T47D (cell line): ENCODE measurements around the gene SLC27A3.

Experiments used
- DNase-seq, 2 experiments: peaks; one replicate each; pipeline versions ENCODE4 v3.0.0 to v3.0.0-alpha.2; 2011 to 2012; ENCODE audit warnings: low read depth in 1 of 2, low spot score in 1 of 2
- JUND ChIP-seq: IDR thresholded peaks from 2 replicates; pipeline ENCODE4 v1.6.1; 2012; ENCODE audit warnings: low read depth
- in situ Hi-C: cut with HindIII; loops from 2 replicates; pipeline ENCODE4 v1.10.0; 2016; ENCODE audit warnings: low sequenced_read_pairs, low pct_unique_long_range_greater_than_20kb

The SLC27A3 gene

DNA sequence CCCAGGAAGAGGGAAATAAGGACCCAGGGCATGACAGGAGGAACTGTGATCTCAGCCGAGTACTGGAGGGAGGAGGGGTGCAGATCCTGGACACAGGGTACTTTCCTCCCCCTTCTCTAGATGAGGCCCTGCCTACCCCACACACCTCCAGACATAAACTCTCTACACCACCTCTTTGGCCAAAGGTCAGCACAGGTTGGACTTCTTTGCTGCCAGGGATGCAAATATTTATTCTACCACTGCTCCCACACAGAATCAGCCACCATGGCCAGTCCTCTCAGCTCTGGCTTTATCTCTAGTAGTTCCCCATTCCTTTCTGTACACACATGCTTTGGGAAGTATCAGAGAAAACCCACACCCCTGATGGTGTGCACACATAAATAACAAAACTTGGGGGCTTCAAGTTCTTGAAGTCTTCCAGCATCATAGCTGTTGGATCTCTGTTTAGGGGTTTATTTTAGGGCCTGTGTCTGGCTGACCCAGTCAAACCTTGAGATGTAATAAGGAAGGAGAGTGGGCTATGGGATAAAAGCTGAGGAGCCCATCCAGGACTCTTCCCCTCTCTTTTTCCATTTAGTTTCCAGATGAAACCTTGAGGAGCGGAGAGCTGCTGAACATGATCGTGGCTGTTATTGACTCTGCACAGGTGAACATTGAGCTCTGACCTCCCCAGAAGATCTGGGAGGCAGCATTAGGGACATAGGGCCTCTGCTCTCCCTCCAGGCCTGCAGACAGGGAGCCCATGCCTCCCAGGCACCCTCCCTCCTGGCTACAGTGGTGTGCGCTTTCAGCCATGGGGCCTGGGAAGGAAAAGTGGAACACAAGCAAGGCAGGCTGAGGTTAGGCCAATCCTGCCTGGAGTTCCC lies 6.7 kb upstream of the SLC27A3 start:
- DNase-seq = no peak
- in situ Hi-C loops = no loop called here
- TF ChIP-seq JUND = no peak

- DNase-seq = no peak
- no peak for TF ChIP-seq JUND
- in situ Hi-C loops = no loop called here
Observed at GRCh38 chr1:153769221-153769620, 6.0 kb upstream of the SLC27A3 start.

- in situ Hi-C loops = no loop called here
- TF ChIP-seq JUND = no peak
- DNase-seq = no peak
Observed at GRCh38 chr1:153770797-153771196, 4.4 kb upstream of the SLC27A3 start.

GRCh38 chr1:153771261-153771660 lies 3.9 kb upstream of the SLC27A3 start:
- DNase-seq = no peak
- TF ChIP-seq JUND = no peak
- in situ Hi-C loops = no loop called here

GRCh38 chr1:153771841-153772593 lies 3.2 kb upstream of the SLC27A3 start:
- DNase-seq = no peak
- no peak for TF ChIP-seq JUND
- in situ Hi-C loops = no loop called here

GRCh38 chr1:153773096-153773921 lies 1.9 kb upstream of the SLC27A3 start:
- TF ChIP-seq JUND = no peak
- DNase-seq = no peak
- in situ Hi-C loops = no loop called here

GRCh38 chr1:153774026-153774595 lies 1.1 kb upstream of the SLC27A3 start:
- in situ Hi-C loops = no loop called here
- DNase-seq = no peak
- TF ChIP-seq JUND = no peak

DNA sequence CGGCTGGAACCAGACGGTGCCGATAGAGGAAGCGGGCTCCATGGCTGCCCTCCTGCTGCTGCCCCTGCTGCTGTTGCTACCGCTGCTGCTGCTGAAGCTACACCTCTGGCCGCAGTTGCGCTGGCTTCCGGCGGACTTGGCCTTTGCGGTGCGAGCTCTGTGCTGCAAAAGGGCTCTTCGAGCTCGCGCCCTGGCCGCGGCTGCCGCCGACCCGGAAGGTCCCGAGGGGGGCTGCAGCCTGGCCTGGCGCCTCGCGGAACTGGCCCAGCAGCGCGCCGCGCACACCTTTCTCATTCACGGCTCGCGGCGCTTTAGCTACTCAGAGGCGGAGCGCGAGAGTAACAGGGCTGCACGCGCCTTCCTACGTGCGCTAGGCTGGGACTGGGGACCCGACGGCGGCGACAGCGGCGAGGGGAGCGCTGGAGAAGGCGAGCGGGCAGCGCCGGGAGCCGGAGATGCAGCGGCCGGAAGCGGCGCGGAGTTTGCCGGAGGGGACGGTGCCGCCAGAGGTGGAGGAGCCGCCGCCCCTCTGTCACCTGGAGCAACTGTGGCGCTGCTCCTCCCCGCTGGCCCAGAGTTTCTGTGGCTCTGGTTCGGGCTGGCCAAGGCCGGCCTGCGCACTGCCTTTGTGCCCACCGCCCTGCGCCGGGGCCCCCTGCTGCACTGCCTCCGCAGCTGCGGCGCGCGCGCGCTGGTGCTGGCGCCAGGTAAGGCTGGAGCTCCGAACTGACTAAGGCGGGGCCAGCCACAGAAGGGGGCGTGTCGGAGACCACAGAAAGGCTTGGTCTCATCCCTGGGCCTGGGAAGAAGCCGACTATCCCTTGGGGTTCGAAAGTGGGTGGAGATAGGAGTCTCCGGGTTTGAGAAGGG lies 486 bp downstream of the SLC27A3 start:
- no peak for TF ChIP-seq JUND
- no peak for DNase-seq
- in situ Hi-C loops = no loop called here

DNA sequence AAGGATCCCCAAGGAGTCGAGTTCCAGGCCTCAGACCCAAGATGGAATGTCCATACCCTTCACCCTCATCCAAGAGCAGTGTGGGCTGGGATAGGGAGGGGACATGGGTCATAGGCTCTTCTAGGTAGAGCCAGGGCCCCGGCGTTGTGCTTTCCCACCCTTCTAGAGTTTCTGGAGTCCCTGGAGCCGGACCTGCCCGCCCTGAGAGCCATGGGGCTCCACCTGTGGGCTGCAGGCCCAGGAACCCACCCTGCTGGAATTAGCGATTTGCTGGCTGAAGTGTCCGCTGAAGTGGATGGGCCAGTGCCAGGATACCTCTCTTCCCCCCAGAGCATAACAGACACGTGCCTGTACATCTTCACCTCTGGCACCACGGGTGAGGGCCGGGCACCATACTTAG lies 1.1 kb downstream of the SLC27A3 start:
- no peak for DNase-seq
- TF ChIP-seq JUND = no peak
- in situ Hi-C loops = no loop called here

DNA sequence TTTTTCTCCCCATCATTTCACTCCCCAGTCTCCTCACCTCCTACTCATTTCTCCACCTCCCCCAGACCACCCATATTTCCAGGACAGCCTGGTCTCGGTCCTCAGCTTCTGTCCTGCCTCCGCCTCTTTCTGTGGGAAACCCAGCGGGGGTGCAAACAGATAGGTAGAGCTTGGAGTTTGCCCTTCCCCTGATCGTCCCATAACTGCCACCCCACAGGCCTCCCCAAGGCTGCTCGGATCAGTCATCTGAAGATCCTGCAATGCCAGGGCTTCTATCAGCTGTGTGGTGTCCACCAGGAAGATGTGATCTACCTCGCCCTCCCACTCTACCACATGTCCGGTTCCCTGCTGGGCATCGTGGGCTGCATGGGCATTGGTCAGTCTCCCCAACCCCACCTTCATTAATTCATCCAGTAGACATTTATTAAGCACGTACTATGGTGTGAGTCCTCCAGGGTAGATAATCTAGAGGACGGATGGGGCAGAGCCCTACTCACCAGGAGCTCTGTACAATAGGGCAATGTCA lies 1.7 kb downstream of the SLC27A3 start:
- TF ChIP-seq JUND = no peak
- in situ Hi-C loops = no loop called here
- no peak for DNase-seq

DNA sequence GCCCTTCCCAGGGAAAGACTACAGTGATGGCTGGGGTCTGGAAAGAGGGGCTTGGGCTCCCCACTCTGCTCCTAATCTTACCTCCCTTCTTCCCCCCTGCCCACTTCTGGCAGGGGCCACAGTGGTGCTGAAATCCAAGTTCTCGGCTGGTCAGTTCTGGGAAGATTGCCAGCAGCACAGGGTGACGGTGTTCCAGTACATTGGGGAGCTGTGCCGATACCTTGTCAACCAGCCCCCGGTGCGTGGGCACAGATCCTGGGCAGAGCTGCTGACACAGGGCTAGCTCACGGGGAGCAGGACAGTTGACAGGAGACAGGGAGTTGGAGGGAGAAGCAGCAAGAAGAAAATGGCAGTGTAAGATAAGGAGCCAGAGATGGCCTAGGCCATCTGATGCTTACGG lies 2.4 kb downstream of the SLC27A3 start:
- no peak for TF ChIP-seq JUND
- in situ Hi-C loops = no loop called here
- no peak for DNase-seq
